Glomerular endothelial cell (primary cell): ENCODE data around the gene ZC3H12A. TPM values are rescaled to one million over a fixed set of nuclear protein-coding genes. Genes with fewer than 3 reads are reported as not detected.

Experiments
- DNase-seq: peaks from one replicate; pipeline ENCODE4 v3.0.0-alpha.2; 2011; ENCODE audit warnings: low read depth, low spot score; ENCODE audit errors: extremely low read depth
- total RNA-seq: library from RNA; depleted of rRNA; stranded (reverse); fragments of >200 nt; gene quantifications from 2 replicates; pipeline ENCODE4 v1.2.3, GENCODE V29; 2015

Gene ZC3H12A
- total RNA-seq = 7.2 and 23.0 TPM in 2 replicates

GRCh38 chr1:37474046-37474696 is at the start of gene ZC3H12A:
TSS of gene ZC3H12A (plus strand) at chr1:37474580. CDS start at chr1:37475497, 917 bp downstream.
- no peak for DNase-seq

GRCh38 chr1:37425221-37425620 is 49.2 kb upstream of the ZC3H12A start:
- DNase-seq = no peak

- DNase-seq = no peak
These were observed 45.4 kb upstream of the ZC3H12A start for GRCh38 chr1:37429029-37429428.

- no peak for DNase-seq
These were observed 44.0 kb upstream of the ZC3H12A start for GRCh38 chr1:37430103-37430985.

GRCh38 chr1:37432716-37433115 is 41.7 kb upstream of the ZC3H12A start:
- DNase-seq = no peak

- DNase-seq = no peak
These were observed 41.2 kb upstream of the ZC3H12A start for GRCh38 chr1:37433171-37433570.

- DNase-seq = no peak
These were observed 39.8 kb upstream of the ZC3H12A start for GRCh38 chr1:37434292-37435225.

GRCh38 chr1:37437087-37437486 is 37.3 kb upstream of the ZC3H12A start:
- DNase-seq = no peak

GRCh38 chr1:37438037-37438868 is 36.1 kb upstream of the ZC3H12A start:
- DNase-seq = no peak

- DNase-seq = no peak
These were observed 35.5 kb upstream of the ZC3H12A start for GRCh38 chr1:37438869-37439343.

- no peak for DNase-seq
These were observed 34.9 kb upstream of the ZC3H12A start for GRCh38 chr1:37439349-37439995.

GRCh38 chr1:37441490-37441889 is 32.9 kb upstream of the ZC3H12A start:
- DNase-seq = no peak

- no peak for DNase-seq
These were observed 32.2 kb upstream of the ZC3H12A start for GRCh38 chr1:37442139-37442538.

GRCh38 chr1:37442644-37443043 is 31.7 kb upstream of the ZC3H12A start:
- no peak for DNase-seq

- no peak for DNase-seq
These were observed 27.5 kb upstream of the ZC3H12A start for GRCh38 chr1:37446874-37447273.

GRCh38 chr1:37448185-37448584 is 26.2 kb upstream of the ZC3H12A start:
- no peak for DNase-seq

GRCh38 chr1:37448691-37449417 is 25.5 kb upstream of the ZC3H12A start:
- no peak for DNase-seq

- no peak for DNase-seq
These were observed 24.4 kb upstream of the ZC3H12A start for GRCh38 chr1:37449936-37450335.

- no peak for DNase-seq
These were observed 22.0 kb upstream of the ZC3H12A start for GRCh38 chr1:37452416-37452815.
